Right cardiac atrium (tissue), 5 donors: ENCODE measurements around the gene ADNP2. TPM values are rescaled to one million over a fixed set of nuclear protein-coding genes. Genes with fewer than 3 reads are reported as not detected.

Experiments
- ATAC-seq, 2 donors: fragments of 200-7000 bp; cut with Tn5 transposase; one replicate each; pipeline versions ENCODE4 v1.8.0 to v1.9.1; 2020; ENCODE audit warnings: moderate library complexity in 2 of 2, mild to moderate bottlenecking in 1 of 2
- DNase-seq, 3 donors: peaks; one replicate each; pipeline ENCODE4 v3.0.0-alpha.2; 2020
- H3K27ac ChIP-seq: one replicate; pipeline ENCODE4 v1.5.1; 2013; ENCODE audit warnings: mild to moderate bottlenecking, low read length, control low read depth, moderate library complexity
- H3K27me3 ChIP-seq: one replicate; pipeline ENCODE4 v1.6.1; 2013; ENCODE audit not compliant: control insufficient read depth, insufficient read depth
- H3K4me1 ChIP-seq: one replicate; pipeline ENCODE4 v1.6.1; 2013; ENCODE audit warnings: low read length; ENCODE audit not compliant: control insufficient read depth, insufficient read depth
- H3K4me3 ChIP-seq: one replicate; pipeline ENCODE4 v1.5.1; 2013; ENCODE audit warnings: low read length, control low read depth
- H3K9me3 ChIP-seq: one replicate; pipeline ENCODE4 v1.6.1; 2013; ENCODE audit warnings: low read length; ENCODE audit not compliant: control insufficient read depth
- WGBS: extraction: QIAGEN DNeasy Blood & Tissue Kit; methylation state at CpG from one replicate; pipeline ENCODE4 v1.1.7; 2013; 5-methylcytosine and 5-hydroxymethylcytosine counted together
- intact Hi-C, 4 donors: fragments of 100-400 bp; cut with DNase I; formaldehyde crosslinking; loops; one replicate each; pipeline versions ENCODE4 v1.11.0 to v1.14.0; 2022 to 2023
- polyA plus RNA-seq: library from polyadenylated mRNA; stranded (reverse); fragments of 200-250 nt; gene quantifications from one replicate; pipeline ENCODE4 v1.2.3, GENCODE V29; 2013
- total RNA-seq, 4 donors: library from RNA; stranded (reverse); fragmentation: NEBNext Ultra II Directional; extraction: Animal tissue kit (Norgen Biotek cat#: 25700); gene quantifications; one replicate each; pipeline ENCODE4 v1.2.1, GENCODE V29; 2021
- donor health status: healthy with polysubstance abuse.
- donor health status: DM: no; HTN: yes; CAD: no.
- donor health status: DM: no; HTN: no; CAD: no.
- donor health status: DM: no; HTN: yes; CAD: no; lungs with severe emphysema.
- donor health status: DM: yes; HTN: yes; CAD: no.

The ADNP2 gene
- total and polyA plus RNA-seq, 5 donors, result 4.1 to 14.7 (median 12.2) TPM

GRCh38 chr18:80171054-80171872 lies 62.2 kb downstream of the ADNP2 start:
- Histone ChIP-seq H3K9me3 (no peaks in the 10 kb centered on the region), H3K4me3 (no peak overlapping the region), H3K27ac (no peak overlapping the region), H3K4me1 (no peaks in the 10 kb centered on the region), H3K27me3 (no peaks in the 10 kb centered on the region)
- ATAC-seq (peak; percentile 58 to 73), DNase-seq (peak; percentile 70 to 83 (median 82))
- intact Hi-C loops, result no loop called here
- WGBS, result 27% methylated on average over 23 of the region's 23 CpGs

DNA sequence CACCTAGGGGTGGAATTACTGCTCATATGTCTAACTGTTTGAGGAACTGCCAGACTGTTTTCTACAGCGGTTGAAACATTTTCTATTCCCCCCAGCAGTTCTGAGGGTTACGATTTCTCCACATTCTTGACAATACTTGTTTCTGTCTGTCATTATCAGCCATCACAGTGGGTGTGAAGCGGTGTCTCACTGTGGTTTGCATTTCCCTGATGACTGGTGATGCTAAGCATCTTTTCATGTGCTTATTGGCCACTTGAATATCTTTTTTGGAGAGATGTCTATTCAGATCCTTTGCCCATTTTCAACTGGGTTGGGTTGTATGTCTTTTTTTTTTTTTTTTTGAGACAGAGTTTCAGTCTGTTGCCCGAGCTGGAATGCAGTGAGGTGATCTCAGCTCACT lies 63.0 kb downstream of the ADNP2 start:
- H3K4me3 ChIP-seq, result no peak overlapping the region
- no peak for DNase-seq
- no peak for ATAC-seq
- H3K4me1 ChIP-seq, result no peaks in the 10 kb centered on the region
- H3K27ac ChIP-seq, result no peak overlapping the region
- no peaks in the 10 kb centered on the region for H3K9me3 ChIP-seq
- H3K27me3 ChIP-seq, result no peaks in the 10 kb centered on the region
- WGBS, result 86% methylated on average over 4 of the region's 4 CpGs
- intact Hi-C loops, result no loop called here

DNA sequence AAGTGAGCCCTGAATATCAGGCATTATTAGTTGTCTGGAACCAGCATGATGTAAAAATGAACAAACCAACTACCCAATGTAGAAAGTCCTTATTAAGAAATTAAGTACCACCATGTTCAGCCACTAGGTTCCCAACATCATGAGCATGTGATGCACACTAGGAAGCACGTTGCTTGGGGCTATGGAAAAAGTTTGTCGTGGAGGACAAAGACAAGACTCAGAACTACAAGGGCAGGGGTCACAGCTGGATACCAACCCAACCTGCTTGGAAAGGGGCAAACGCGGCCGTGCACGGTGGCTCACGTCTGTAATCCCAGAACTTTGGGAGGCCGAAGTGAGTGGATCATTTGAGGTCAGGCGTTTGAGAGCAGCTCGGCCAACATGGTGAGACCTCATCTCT lies 64.0 kb downstream of the ADNP2 start:
- 89% methylated on average over 10 of the region's 10 CpGs for WGBS
- no peak for ATAC-seq
- Histone ChIP-seq H3K27me3 (no peaks in the 10 kb centered on the region), H3K27ac (no peak overlapping the region), H3K9me3 (no peaks in the 10 kb centered on the region), H3K4me1 (no peaks in the 10 kb centered on the region), H3K4me3 (no peak overlapping the region)
- intact Hi-C loops, result no loop called here
- DNase-seq, result no peak

DNA sequence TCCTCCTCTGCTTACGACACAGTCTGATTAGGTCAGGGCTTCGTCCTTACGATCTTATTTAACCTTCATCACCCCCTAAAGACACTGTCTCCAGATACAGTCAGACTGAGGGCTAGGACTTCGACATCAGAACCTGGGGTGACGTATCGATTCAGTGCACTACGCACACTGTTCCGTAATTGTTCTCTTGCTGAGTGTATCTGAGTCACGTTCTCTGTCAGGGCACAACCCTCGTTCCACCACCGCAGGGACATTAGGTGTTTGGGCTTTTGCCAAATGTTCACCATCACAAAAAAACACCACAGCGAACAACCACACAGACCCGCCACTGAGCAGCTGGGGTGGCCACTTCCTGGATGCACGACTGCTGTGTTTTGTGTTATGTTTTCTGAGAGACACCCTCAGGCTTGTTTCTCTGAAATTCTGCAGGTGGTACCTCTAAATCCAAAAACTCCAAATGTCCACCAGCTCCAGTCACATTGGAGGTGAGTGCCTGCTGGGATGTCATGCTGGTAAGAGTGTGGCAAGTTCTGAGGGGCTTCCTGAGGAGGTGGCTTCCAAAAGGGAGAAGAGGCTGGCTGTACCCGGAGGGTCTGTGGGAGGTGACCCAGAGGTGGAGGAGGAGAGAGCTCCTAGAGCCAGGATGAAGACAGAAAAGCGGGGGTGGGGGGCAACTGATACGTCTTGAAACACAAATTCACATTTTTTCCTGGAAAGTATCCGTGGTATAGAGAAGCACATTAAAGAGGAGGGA lies 66.6 kb downstream of the ADNP2 start:
- intact Hi-C loops, result no loop called here

GRCh38 chr18:80176334-80177073 lies 67.4 kb downstream of the ADNP2 start:
- H3K4me3 ChIP-seq, result no peak overlapping the region
- H3K27me3 ChIP-seq, result no peaks in the 10 kb centered on the region
- ATAC-seq (no peak), DNase-seq (no peak)
- intact Hi-C loops, result no loop called here
- no peak overlapping the region for H3K27ac ChIP-seq
- no peaks in the 10 kb centered on the region for H3K4me1 ChIP-seq
- H3K9me3 ChIP-seq, result no peaks in the 10 kb centered on the region
- 76% methylated on average over 17 of the region's 17 CpGs for whole genome bisulfite sequencing

More for the DNA sequence above, 66.6 kb downstream of the ADNP2 start:
- H3K9me3 ChIP-seq, result no peaks in the 10 kb centered on the region
- no peak for DNase-seq
- no peak for ATAC-seq
- no peaks in the 10 kb centered on the region for H3K4me1 ChIP-seq
- no peaks in the 10 kb centered on the region for H3K27me3 ChIP-seq
- H3K4me3 ChIP-seq, result no peak overlapping the region
- 81% methylated on average over 18 of the region's 18 CpGs for WGBS
- no peak overlapping the region for H3K27ac ChIP-seq

DNA sequence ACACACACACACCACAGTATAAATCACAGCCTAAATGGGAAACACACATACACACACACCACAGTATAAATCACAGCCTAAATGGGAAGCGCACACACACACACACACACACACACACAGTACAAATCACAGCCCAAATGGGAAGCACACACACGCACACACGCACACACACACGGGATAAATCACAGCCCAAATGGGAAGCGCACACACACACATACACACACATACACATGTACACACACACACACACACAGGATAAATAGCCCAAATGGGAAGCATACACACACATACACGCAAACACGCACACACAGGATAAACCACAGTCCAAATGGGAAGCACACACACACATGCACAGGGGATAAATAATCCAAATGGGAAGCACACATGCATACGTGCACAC lies 68.1 kb downstream of the ADNP2 start:
- Histone ChIP-seq H3K9me3 (no peaks in the 10 kb centered on the region), H3K4me1 (no peaks in the 10 kb centered on the region), H3K27me3 (no peaks in the 10 kb centered on the region), H3K4me3 (no peak overlapping the region), H3K27ac (no peak overlapping the region)
- 87% methylated on average over 8 of the region's 8 CpGs for WGBS
- intact Hi-C loops, result no loop called here
- ATAC-seq, result no peak
- DNase-seq, result no peak

DNA sequence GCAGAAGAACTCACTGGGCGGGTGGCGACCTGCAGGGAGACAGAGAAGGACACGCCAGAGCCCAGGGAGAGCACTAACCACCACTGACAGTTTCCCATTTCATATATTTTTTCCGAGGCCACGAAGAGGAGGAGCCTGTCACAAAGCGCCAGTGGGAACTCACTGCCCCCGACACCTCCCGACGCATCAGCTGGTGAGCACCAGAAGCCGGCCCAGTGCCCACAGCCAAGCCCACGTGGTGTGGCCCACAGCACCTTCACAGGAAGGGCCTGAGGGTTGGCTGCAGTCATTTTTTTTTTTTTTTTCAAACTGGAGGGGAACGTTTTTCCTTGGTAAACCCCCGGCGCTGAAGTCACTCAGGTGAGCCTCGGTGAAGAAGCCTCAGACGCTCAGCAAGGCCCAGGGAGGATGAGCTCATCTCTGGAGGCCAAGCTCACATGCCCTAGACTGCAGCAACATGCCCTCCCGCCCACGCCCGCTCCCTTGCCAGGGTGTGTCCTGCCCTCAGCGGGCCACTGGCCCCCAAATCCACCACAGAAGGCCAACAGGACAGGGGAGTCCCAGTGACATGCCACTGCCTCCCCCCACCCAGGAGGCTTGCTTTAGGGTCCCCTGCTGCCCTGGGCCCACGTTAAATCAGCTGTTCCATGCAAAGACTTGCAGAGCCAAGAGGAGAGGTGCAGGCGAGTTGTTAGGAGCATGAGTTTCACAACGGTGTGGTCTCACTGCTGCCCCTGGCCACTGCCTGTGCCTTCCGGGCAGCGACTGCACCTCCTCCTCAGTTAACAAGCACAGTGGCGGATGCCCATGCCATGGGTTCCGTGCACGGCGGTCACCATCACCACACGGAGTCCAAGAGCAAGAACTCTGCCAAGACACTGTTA lies 70.1 kb downstream of the ADNP2 start:
- Histone ChIP-seq H3K4me1 (no peaks in the 10 kb centered on the region), H3K27me3 (no peaks in the 10 kb centered on the region), H3K9me3 (no peaks in the 10 kb centered on the region), H3K27ac (no peak overlapping the region), H3K4me3 (no peak overlapping the region)
- intact Hi-C loops, result no loop called here
- no peak for DNase-seq
- no peak for ATAC-seq
- WGBS, result 89% methylated on average over 30 of the region's 30 CpGs

DNA sequence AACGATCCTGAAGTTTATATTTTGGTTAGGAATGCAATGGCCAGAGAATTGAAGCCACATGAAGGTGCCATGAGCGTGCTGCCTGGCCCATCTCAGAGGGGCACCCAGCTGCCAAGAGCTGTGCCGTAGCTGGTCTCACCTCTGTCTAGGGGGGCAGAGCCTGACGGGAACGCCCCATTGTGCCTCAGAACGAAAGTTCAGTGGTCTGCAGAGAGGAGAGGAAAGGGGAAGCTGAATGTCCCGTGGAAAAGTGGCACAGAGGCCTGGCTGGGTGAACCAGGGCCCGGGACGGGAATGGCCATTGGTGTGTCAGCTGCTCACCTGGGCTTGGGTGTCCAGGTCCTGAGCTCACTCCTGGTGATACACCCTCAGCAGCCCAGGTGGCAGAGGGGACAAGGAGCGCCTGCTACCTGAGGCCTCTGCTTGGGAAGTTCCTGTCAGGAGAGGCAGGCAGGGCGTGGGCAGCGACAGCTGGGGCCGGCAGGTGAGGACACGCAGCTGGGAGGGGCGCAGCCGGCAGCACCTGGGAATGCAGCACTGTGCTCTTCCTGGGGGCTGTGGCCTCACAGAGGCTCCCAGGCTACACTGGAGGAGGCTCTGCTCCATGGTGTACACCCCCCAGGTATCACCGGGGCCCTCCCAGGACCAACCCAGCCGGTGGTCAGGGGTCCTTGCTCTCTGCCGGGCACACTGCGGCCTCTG lies 70.9 kb downstream of the ADNP2 start:
- Histone ChIP-seq H3K4me3 (no peak overlapping the region), H3K27ac (no peak overlapping the region), H3K27me3 (no peaks in the 10 kb centered on the region), H3K4me1 (no peaks in the 10 kb centered on the region), H3K9me3 (no peaks in the 10 kb centered on the region)
- 89% methylated on average over 20 of the region's 20 CpGs for WGBS
- ATAC-seq (peak in 1 of 2 donors; percentile 16), DNase-seq (no peak)
- intact Hi-C loops, result no loop called here

- no peak for ATAC-seq
- DNase-seq, result no peak
- 94% methylated on average over 33 of the region's 33 CpGs for WGBS
Observed at GRCh38 chr18:80180778-80181564, 71.9 kb downstream of the ADNP2 start.

More at GRCh38 chr18:80180778-80181564, 71.9 kb downstream of the ADNP2 start:
- Histone ChIP-seq H3K4me3 (no peak overlapping the region), H3K27me3 (no peaks in the 10 kb centered on the region), H3K27ac (no peak overlapping the region), H3K4me1 (no peaks in the 10 kb centered on the region), H3K9me3 (no peaks in the 10 kb centered on the region)
- intact Hi-C loops, result no loop called here
